Ishikawa (cell line): ENCODE results near the gene ASTN1.

Experiments used
- CEBPB ChIP-seq: IDR thresholded peaks from 2 replicates; pipeline ENCODE4 v1.6.1; 2012
- CREB1 ChIP-seq: IDR thresholded peaks from 2 replicates; pipeline ENCODE4 v1.6.1; 2012; ENCODE audit warnings: low read depth
- EP300 ChIP-seq: IDR thresholded peaks from 2 replicates; pipeline ENCODE4 v1.6.1; 2012; ENCODE audit warnings: borderline replicate concordance
- TCF12 ChIP-seq: IDR thresholded peaks from 2 replicates; pipeline ENCODE4 v1.6.1; 2012; ENCODE audit warnings: low read depth
- ZBTB7A ChIP-seq: IDR thresholded peaks from 2 replicates; pipeline ENCODE4 v1.6.1; 2012; ENCODE audit warnings: low read depth

GRCh38 chr1:176957603-176958002 lies 206.9 kb downstream of the ASTN1 start:
- TF ChIP-seq CEBPB: no peak
- TF ChIP-seq ZBTB7A: no peak
- TF ChIP-seq CREB1: no peak
- no peak for TF ChIP-seq TCF12
- no peak for TF ChIP-seq EP300
